HG02938 (cell line): ENCODE results near the gene ACP1.

Experiments
- ATAC-seq: cut with Tn5 transposase; IDR thresholded peaks from one replicate; pipeline ENCODE4 v1.9.1; 2021; ENCODE audit warnings: mild to moderate bottlenecking, moderate library complexity; ENCODE audit not compliant: unreplicated experiment

ACP1 gene

GRCh38 chr2:254241-254640 lies 10.5 kb upstream of the ACP1 start:
- no peak for ATAC-seq

GRCh38 chr2:255195-255594 lies 9.6 kb upstream of the ACP1 start:
- no peak for ATAC-seq

GRCh38 chr2:256094-256493 lies 8.7 kb upstream of the ACP1 start:
- ATAC-seq, result no peak

GRCh38 chr2:257429-257828 lies 7.3 kb upstream of the ACP1 start:
- no peak for ATAC-seq

- ATAC-seq, result no peak
Measured at GRCh38 chr2:257842-258241, 6.9 kb upstream of the ACP1 start.

GRCh38 chr2:258933-259332 lies 5.8 kb upstream of the ACP1 start:
- no peak for ATAC-seq

GRCh38 chr2:259789-260331 lies 4.9 kb upstream of the ACP1 start:
- no peak for ATAC-seq

GRCh38 chr2:260507-261161 lies 4.1 kb upstream of the ACP1 start:
- no peak for ATAC-seq

GRCh38 chr2:262117-262516 lies 2.6 kb upstream of the ACP1 start:
- ATAC-seq, result no peak

GRCh38 chr2:263022-263738 lies 1.6 kb upstream of the ACP1 start:
- ATAC-seq, result no peak

- peak; percentile 35 for ATAC-seq
Measured at GRCh38 chr2:263774-264492, 814 bp upstream of the ACP1 start, which contains the start of gene SH3YL1. TSS of gene SH3YL1 (minus strand) at chr2:264032. CDS start at chr2:263984, 48 bp downstream.

- ATAC-seq, result no peak
Measured at GRCh38 chr2:268323-268722, 3.6 kb downstream of the ACP1 start.

GRCh38 chr2:269356-270030 lies 4.7 kb downstream of the ACP1 start:
- ATAC-seq, result no peak

- ATAC-seq, result no peak
Measured at GRCh38 chr2:270861-271260, 6.1 kb downstream of the ACP1 start.

- no peak for ATAC-seq
Measured at GRCh38 chr2:271917-272316, 7.2 kb downstream of the ACP1 start.

GRCh38 chr2:273333-273732 lies 8.6 kb downstream of the ACP1 start:
- no peak for ATAC-seq

GRCh38 chr2:274503-274902 lies 9.8 kb downstream of the ACP1 start:
- ATAC-seq, result no peak

GRCh38 chr2:275466-275865 lies 10.7 kb downstream of the ACP1 start:
- ATAC-seq, result peak; percentile 93

- ATAC-seq, result no peak
Measured at GRCh38 chr2:278312-278926, 13.7 kb downstream of the ACP1 start.

- no peak for ATAC-seq
Measured at GRCh38 chr2:278927-279320, 14.2 kb downstream of the ACP1 start.

GRCh38 chr2:279366-279765 lies 14.6 kb downstream of the ACP1 start:
- no peak for ATAC-seq
